PC-9 (cell line): ENCODE results near the gene FOSB. TPM values are rescaled to one million over a fixed set of nuclear protein-coding genes. Genes with fewer than 3 reads are reported as not detected.
A peak's percentile ranks its signal among the peaks of the same experiment; 100 is the strongest.

ENCODE experiments used
- BruUV-seq: library from RNA; stranded (reverse); fragments of 400-500 nt; replicated peaks from 2 replicates; lab custom pipeline; 2021; lab: Mats Ljungman, UMichigan
- CTCF ChIA-PET: fragments of 300-600 bp; sonication (Branson Sonifier 250); formaldehyde crosslinking; loops from one replicate; lab custom pipeline; 2022; ENCODE audit warnings: antibody characterized with exemption; lab: Charles Lee
- POLR2A ChIA-PET: fragments of 300-600 bp; sonication (Branson Sonifier 250); formaldehyde crosslinking; loops from one replicate; lab custom pipeline; 2022; ENCODE audit warnings: antibody characterized with exemption; ENCODE audit not compliant: unreplicated experiment; lab: Charles Lee
- DNase-seq, 2 experiments: peaks; one replicate each; pipeline versions ENCODE4 v3.0.0 to v3.0.0-alpha.2; 2015 to 2022; ENCODE audit warnings: mixed read lengths in 1 of 2
- H2AFZ ChIP-seq: fragments of 200-600 bp; sonication (generic); 2 replicates; pipeline ENCODE4 v1.8.1; 2017; ENCODE audit warnings: antibody characterized with exemption
- H3F3A ChIP-seq: fragments of 200-600 bp; sonication (generic); 2 replicates; pipeline ENCODE4 v1.8.1; 2017; ENCODE audit warnings: antibody characterized with exemption, mild to moderate bottlenecking, low read depth; ENCODE audit not compliant: insufficient read depth
- H3K27ac ChIP-seq: fragments of 200-600 bp; sonication (generic); 2 replicates; pipeline ENCODE4 v1.6.1; 2016; ENCODE audit warnings: mixed run types
- H3K27me3 ChIP-seq: fragments of 200-600 bp; sonication (generic); 2 replicates; pipeline ENCODE4 v1.6.1; 2016; ENCODE audit warnings: low read depth, mixed run types; ENCODE audit not compliant: insufficient read depth
- H3K36me3 ChIP-seq: fragments of 200-600 bp; sonication (generic); 2 replicates; pipeline ENCODE4 v1.6.1; 2016; ENCODE audit warnings: low read depth, mixed run types
- H3K4me1 ChIP-seq: fragments of 200-600 bp; sonication (generic); replicated peaks from 2 replicates; pipeline ENCODE4 v1.6.1; 2016; ENCODE audit warnings: mixed run types; ENCODE audit not compliant: insufficient read depth
- H3K4me2 ChIP-seq: fragments of 200-600 bp; sonication (generic); 2 replicates; pipeline ENCODE4 v1.6.1; 2017; ENCODE audit warnings: mixed run types
- H3K4me3 ChIP-seq: fragments of 200-600 bp; sonication (generic); 2 replicates; pipeline ENCODE4 v1.6.1; 2016; ENCODE audit warnings: mixed run types
- H3K79me2 ChIP-seq: fragments of 200-600 bp; sonication (generic); 2 replicates; pipeline ENCODE4 v1.6.1; 2017; ENCODE audit warnings: low read depth, mixed run types
- H3K9me2 ChIP-seq: fragments of 200-600 bp; sonication (generic); 2 replicates; pipeline ENCODE4 v1.8.1; 2017; ENCODE audit warnings: mild to moderate bottlenecking; ENCODE audit not compliant: insufficient read depth
- H3K9me3 ChIP-seq: fragments of 200-600 bp; sonication (generic); 2 replicates; pipeline ENCODE4 v1.8.1; 2016; ENCODE audit warnings: low read depth; ENCODE audit not compliant: insufficient read depth
- H4K20me1 ChIP-seq: fragments of 200-600 bp; sonication (generic); 2 replicates; pipeline ENCODE4 v1.8.1; 2017; ENCODE audit not compliant: insufficient read depth
- CTCF ChIP-seq: fragments of 200-600 bp; sonication (generic); conservative IDR thresholded peaks from 2 replicates; pipeline ENCODE4 v1.6.1; 2017; ENCODE audit warnings: mixed run types, antibody characterized with exemption, mild to moderate bottlenecking, moderate library complexity
- EZH2 ChIP-seq: fragments of 200-600 bp; sonication (generic); IDR thresholded peaks from 2 replicates; pipeline ENCODE4 v1.8.0; 2017; ENCODE audit warnings: antibody characterized with exemption, low read depth
- intact Hi-C: fragments of 100-400 bp; cut with micrococcal nuclease; formaldehyde crosslinking; loops from one replicate; pipeline ENCODE4 v1.10.0; 2022; ENCODE audit not compliant: unreplicated experiment
- total RNA-seq: library from RNA; stranded (reverse); gene quantifications from 2 replicates; pipeline ENCODE4 v1.2.3, GENCODE V29; 2021

FOSB gene
- total RNA-seq, 1 experiment from 2014 or later = 7.9 TPM

- Histone ChIP-seq H2AFZ (peak overlapping the region; percentile 90; the same call in 1 of the 2 replicates), H3K9me3 (no peaks in the 10 kb centered on the region), H3K27ac (peak overlapping the region; percentile 95), H3K4me2 (peak overlapping the region; percentile 99), H3K79me2 (peaks cover 65% of the 10 kb centered on the region), H3K27me3 (no peaks in the 10 kb centered on the region), H4K20me1 (peaks cover 33% of the 10 kb centered on the region), H3K4me1 (peaks cover 25% of the 10 kb centered on the region), H3F3A (peaks cover 38% of the 10 kb centered on the region), H3K9me2 (no peaks in the 10 kb centered on the region), H3K36me3 (no peaks in the 10 kb centered on the region; the same call in 1 of the 2 replicates), H3K4me3 (peak overlapping the region; percentile 97)
- no peak for DNase-seq
- POLR2A ChIA-PET = interaction anchor here (0.6 to 0.8 kb wide), 4 partner anchors 133 to 629 kb away, joined by 3 to 8 read pairs (median 5); no protein-coding TSS in a partner anchor
- intact Hi-C loops = loop anchor here (5.0 kb wide), 1 partner anchor 134 kb away; no protein-coding TSS in a partner anchor
- TSS peak; percentile 41 for BruUV-seq
- CTCF ChIA-PET = no interaction called here
- TF ChIP-seq CTCF (no peak), EZH2 (no peak)
These were observed 40.1 kb downstream of the FOSB start for GRCh38 chr19:45507872-45508416.

GRCh38 chr19:45508417-45508860 is 40.6 kb downstream of the FOSB start:
- Histone ChIP-seq H3K4me1 (peaks cover 30% of the 10 kb centered on the region), H3K36me3 (no peaks in the 10 kb centered on the region; the same call in 1 of the 2 replicates), H3K27ac (peak overlapping the region; percentile 95), H3K4me2 (peak overlapping the region; percentile 99), H2AFZ (peak overlapping the region; percentile 50; the same call in 1 of the 2 replicates), H3K9me3 (no peaks in the 10 kb centered on the region), H3K27me3 (no peaks in the 10 kb centered on the region), H3K79me2 (peaks cover 70% of the 10 kb centered on the region), H4K20me1 (peaks cover 37% of the 10 kb centered on the region), H3F3A (peaks cover 36% of the 10 kb centered on the region), H3K4me3 (peak overlapping the region; percentile 97), H3K9me2 (no peaks in the 10 kb centered on the region)
- intact Hi-C loops = loop anchor here (5.0 kb wide), 1 partner anchor 134 kb away; no protein-coding TSS in a partner anchor
- DNase-seq = peak in 1 of 2 experiments; percentile 54
- TF ChIP-seq CTCF = no peak
- TF ChIP-seq EZH2 = no peak
- ChIA-PET CTCF (interaction anchor here (0.6 kb wide), 1 partner anchor 56 kb away, joined by 3 read pairs; no protein-coding TSS in a partner anchor), POLR2A (interaction anchor here (0.6 to 0.8 kb wide), 4 partner anchors 108 to 630 kb away, joined by 3 to 7 read pairs (median 3); no protein-coding TSS in a partner anchor)
- BruUV-seq = no TSS peak

- ChIA-PET POLR2A (interaction anchor here (0.6 kb wide), 2 partner anchors 107 to 132 kb away, joined by 3 read pairs; no protein-coding TSS in a partner anchor), CTCF (interaction anchor here (0.6 to 0.7 kb wide), 2 partner anchors 13 to 56 kb away, joined by 3 read pairs; no protein-coding TSS in a partner anchor)
- H3K4me3 ChIP-seq = peak overlapping the region; percentile 97
- peaks cover 76% of the 10 kb centered on the region for H3K79me2 ChIP-seq
- intact Hi-C loops = loop anchor here (5.0 kb wide), 1 partner anchor 133 kb away; no protein-coding TSS in a partner anchor
- TF ChIP-seq CTCF (no peak), EZH2 (no peak)
- H3K9me2 ChIP-seq = no peaks in the 10 kb centered on the region
- peak in 1 of 2 experiments; percentile 50 for DNase-seq
- H3K36me3 ChIP-seq = no peaks in the 10 kb centered on the region; the same call in 1 of the 2 replicates
- peaks cover 36% of the 10 kb centered on the region for H3K4me1 ChIP-seq
- no peaks in the 10 kb centered on the region for H3K9me3 ChIP-seq
- no peaks in the 10 kb centered on the region for H3K27me3 ChIP-seq
- H2AFZ ChIP-seq = peak overlapping the region; percentile 50; the same call in 1 of the 2 replicates
- peaks cover 43% of the 10 kb centered on the region for H4K20me1 ChIP-seq
- H3F3A ChIP-seq = peaks cover 42% of the 10 kb centered on the region
- peak overlapping the region; percentile 99 for H3K4me2 ChIP-seq
- BruUV-seq = no TSS peak
- peak overlapping the region; percentile 95 for H3K27ac ChIP-seq
These were observed 41.3 kb downstream of the FOSB start for GRCh38 chr19:45508861-45509691.
